Stimulated activated CD4-positive, alpha-beta T cell treated with anti-CD3 and anti-CD28 coated beads, Interleukin-4, amount 100 ng/mL, for 24 hours (primary cell): ENCODE data around the gene EPB41L4A.
"Not testable (repeated sequence)": the region's sequence is repeated elsewhere in the genome, so short reads cannot be mapped to it uniquely, and the experiment has no call there.

Experiments
- DNase-seq: peaks from one replicate; pipeline ENCODE4 v3.0.0-alpha.2; 2020

EPB41L4A gene

GRCh38 chr5:112248623-112249022, 170.5 kb downstream of the EPB41L4A start:
- DNase-seq, result no peak

- DNase-seq, result no peak
Observed at GRCh38 chr5:112247960-112248359, 171.1 kb downstream of the EPB41L4A start.

DNA sequence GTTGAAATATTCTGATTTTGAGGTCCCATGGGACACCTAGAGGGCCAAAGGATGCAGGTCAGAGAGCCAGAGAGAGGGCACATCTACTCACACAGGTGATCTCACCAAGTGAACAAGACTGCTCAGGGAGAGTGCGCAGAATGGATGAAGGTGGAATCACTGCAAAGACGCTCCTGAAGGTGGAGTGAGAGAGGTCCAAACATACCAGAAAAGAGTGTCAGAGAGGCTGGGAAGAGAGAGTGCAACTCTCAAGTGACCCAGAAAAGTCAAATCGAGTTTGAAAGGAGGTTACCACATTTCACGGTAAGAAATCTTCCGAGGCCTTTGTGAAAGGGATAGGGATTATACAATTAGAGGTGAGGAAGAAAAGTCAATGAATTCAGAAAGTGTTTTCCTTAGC, 173.4 kb downstream of the EPB41L4A start:
- no peak for DNase-seq

DNA sequence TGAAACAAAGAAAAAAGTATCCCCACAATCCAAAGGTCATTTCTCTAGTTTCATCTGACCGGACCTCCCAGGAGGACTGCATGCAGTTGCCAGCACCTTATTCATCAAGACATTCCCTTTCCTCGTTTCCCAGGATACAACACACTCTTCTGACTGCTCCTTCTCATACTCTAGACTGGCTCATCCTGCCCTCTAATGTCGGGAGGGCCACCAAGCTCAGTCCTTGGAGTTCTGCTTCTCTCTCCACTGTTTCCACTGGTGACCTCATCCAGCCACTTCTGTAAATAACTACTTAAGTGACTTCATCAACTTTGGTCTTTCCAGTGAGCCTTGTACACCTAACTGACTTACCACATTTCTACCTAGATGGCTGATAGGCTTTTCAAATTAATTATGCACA, 179.1 kb downstream of the EPB41L4A start:
- DNase-seq, result no peak

GRCh38 chr5:112238473-112238872, 180.6 kb downstream of the EPB41L4A start:
- no peak for DNase-seq

DNA sequence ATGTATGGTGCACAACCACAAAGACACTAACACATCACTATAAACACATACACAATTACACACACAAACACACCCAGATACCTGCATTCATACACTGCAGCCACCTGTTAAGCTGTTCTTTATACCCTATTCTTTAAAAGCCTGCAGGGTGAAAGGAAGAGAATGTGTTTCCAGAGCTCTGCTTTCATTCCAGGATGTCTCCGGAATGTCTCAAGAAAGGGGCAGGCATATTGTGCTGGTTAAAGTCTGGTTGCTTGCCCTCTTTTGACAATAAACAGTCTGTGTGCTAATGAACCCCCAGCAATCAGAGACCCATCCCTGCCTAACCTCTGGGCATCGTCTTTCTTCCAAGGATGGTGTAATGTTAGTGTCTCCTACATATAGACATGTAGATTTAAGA, 181.6 kb downstream of the EPB41L4A start:
- DNase-seq, result no peak

GRCh38 chr5:112234000-112234399, 185.1 kb downstream of the EPB41L4A start:
- DNase-seq, result no peak

- DNase-seq, result no peak
Observed at GRCh38 chr5:112232667-112233066, 186.4 kb downstream of the EPB41L4A start.

GRCh38 chr5:112230606-112231005, 188.5 kb downstream of the EPB41L4A start:
- no peak for DNase-seq

DNA sequence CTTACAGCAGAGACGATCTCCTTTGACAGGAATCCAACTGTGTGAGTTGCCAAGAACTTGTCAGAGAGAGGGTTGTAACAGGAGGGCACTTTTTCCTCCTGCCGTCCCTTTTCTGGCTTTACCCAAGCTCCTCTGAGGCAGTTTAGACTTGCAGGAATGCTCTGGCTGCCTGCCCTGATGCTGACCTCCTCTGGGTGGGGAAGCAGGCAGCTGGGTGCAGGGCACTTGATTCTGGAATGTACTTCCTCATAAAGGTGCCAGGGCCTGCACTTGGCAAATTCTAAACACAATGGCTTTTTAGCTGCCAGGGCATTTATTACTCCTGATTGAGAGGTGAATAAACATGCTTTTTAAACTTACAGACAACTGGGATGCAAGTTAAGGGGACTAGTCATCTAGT, 190.4 kb downstream of the EPB41L4A start:
- no peak for DNase-seq

DNA sequence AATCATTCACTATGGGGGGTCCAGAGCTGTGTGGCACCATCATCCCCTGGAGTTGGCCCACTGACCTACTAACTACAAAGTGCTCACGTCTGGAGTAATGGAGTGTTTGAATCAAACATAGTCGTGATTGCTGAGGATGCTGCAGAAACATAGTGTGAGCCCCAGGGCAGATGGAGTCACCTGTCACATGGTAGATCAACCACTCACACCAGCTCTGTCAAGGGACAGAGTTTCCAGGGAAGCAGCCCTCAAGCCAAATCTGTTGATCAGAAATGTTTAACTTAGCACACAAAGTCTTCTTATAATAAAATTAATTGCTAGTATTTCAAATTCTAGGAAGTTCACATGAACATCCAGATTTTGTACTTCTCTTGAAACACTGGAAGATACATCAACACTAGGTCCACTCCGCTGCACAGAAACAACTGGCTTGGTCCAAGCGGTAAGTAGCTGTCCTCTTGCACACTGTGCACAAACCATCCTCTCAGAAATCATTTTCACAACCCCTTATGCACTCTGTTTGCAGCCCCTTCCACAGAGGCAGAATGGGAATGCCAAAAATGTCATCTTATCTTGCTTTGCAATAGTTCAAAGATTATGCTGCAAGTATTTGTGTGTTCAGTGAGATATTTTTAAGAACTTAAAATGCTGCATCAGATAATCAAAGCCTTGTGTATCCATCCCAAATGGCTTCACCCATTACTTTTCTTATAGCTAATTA, 191.0 kb downstream of the EPB41L4A start:
- no peak for DNase-seq

- DNase-seq, result no peak
Observed at GRCh38 chr5:112226215-112226614, 192.9 kb downstream of the EPB41L4A start.

DNA sequence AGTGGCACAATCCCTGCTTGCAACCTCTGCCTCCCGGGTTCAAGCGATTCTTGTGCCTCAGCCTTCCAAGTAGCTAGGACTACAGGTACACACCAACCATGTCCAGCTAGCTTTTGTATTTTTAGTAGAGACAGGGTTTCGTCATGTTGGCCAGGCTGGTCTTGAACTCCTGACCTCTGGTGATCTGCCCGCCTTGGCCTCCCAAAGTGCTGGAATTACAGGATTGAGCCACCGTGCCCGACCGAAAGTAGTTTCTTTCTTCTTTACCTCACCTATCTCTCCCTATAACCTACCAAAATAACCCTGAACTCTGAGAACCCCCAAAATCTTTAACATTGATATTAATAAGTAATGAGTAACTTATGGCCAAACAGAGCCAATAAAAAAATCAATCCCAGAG, 196.1 kb downstream of the EPB41L4A start:
- DNase-seq, result not testable (repeated sequence)

- no peak for DNase-seq
Observed at GRCh38 chr5:112221128-112221527, 197.9 kb downstream of the EPB41L4A start.

DNA sequence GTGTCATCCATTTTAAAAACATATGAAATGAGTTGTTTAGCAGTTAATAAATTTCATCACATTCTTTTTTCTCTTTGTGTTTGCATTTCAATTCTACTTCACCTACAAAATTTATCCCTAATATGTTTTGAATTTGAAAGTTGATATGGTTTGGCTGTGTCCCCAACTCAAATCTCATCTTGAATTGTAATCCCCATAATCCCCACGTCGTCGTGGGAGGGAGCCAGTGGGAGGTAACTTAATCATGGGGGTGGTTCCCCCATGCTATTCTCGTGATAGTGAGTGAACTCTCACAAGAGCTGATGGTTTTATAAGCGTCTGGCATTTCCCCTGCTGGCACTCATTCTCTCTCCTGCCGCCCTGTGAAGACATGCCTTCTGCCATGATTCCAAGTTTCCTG, 200.1 kb downstream of the EPB41L4A start:
- DNase-seq, result no peak

GRCh38 chr5:112217843-112218579, 201.1 kb downstream of the EPB41L4A start:
- DNase-seq, result no peak

GRCh38 chr5:112216140-112216539, 202.9 kb downstream of the EPB41L4A start:
- DNase-seq, result no peak

GRCh38 chr5:112210430-112211005, 208.6 kb downstream of the EPB41L4A start:
- DNase-seq, result no peak

- no peak for DNase-seq
Observed at GRCh38 chr5:112208699-112209615, 210.1 kb downstream of the EPB41L4A start.

- DNase-seq, result not testable (repeated sequence)
Observed at GRCh38 chr5:112208195-112208594, 210.9 kb downstream of the EPB41L4A start.

GRCh38 chr5:112205846-112206245, 213.2 kb downstream of the EPB41L4A start:
- DNase-seq, result no peak

DNA sequence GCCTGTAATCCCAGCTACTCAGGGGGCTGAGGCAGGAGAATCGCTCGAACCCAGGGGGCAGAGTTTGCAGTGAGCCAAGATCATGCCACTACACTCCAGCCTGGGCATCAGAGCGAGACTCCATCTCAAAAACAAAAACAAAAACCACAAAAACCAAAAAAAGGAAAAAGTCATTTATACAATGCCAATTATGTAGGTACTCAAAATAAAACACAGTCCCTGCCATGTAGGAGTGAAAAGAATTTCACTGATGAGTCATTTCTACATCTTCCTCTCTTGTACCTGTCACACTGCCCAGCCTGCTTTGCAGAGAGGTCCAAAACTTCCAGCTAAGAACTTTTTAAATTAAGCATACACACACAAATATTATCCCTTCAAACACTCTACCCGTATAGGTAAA, 215.8 kb downstream of the EPB41L4A start:
- DNase-seq, result no peak

GRCh38 chr5:112202694-112203093, 216.4 kb downstream of the EPB41L4A start:
- no peak for DNase-seq
